T follicular helper cell (primary cell): ENCODE measurements around the gene MRE11.

Experiments used
- DNase-seq: peaks from one replicate; pipeline ENCODE4 v3.0.0-alpha.2; 2020; ENCODE audit warnings: low read depth
- total RNA-seq, 2 experiments: gene quantifications; one replicate each; lab custom pipeline; 2026; lab: John Stamatoyannopoulos, UW

The MRE11 gene
- total RNA-seq: 50.9 to 58.0 reads per million in 2 experiments

GRCh38 chr11:94493281-94494125 is at the start of gene MRE11, which contains the start of gene ANKRD49:
TSS of gene MRE11 (minus strand) at chr11:94493844. CDS start at chr11:94492801, 1,043 bp downstream.
TSS of gene ANKRD49 (plus strand) at chr11:94493984. CDS start at chr11:94496694, 2,710 bp downstream.
- peak; percentile 96 for DNase-seq

- no peak for DNase-seq
These were observed 45.8 kb upstream of the MRE11 start for GRCh38 chr11:94539420-94539819.

GRCh38 chr11:94537031-94537600 is 43.5 kb upstream of the MRE11 start:
- DNase-seq: no peak

- no peak for DNase-seq
These were observed 42.7 kb upstream of the MRE11 start for GRCh38 chr11:94536386-94536785.

GRCh38 chr11:94533696-94534630 is 40.3 kb upstream of the MRE11 start:
- DNase-seq: no peak

- no peak for DNase-seq
These were observed 39.6 kb upstream of the MRE11 start for GRCh38 chr11:94533206-94533605.

- no peak for DNase-seq
These were observed 38.6 kb upstream of the MRE11 start for GRCh38 chr11:94532211-94532610.

GRCh38 chr11:94528551-94528950 is 34.9 kb upstream of the MRE11 start:
- DNase-seq: no peak

- no peak for DNase-seq
These were observed 33.2 kb upstream of the MRE11 start for GRCh38 chr11:94526645-94527438.

GRCh38 chr11:94525546-94526324 is 32.1 kb upstream of the MRE11 start:
- no peak for DNase-seq

GRCh38 chr11:94524341-94524740 is 30.7 kb upstream of the MRE11 start:
- no peak for DNase-seq

GRCh38 chr11:94521684-94522083 is 28.0 kb upstream of the MRE11 start:
- DNase-seq: no peak

- no peak for DNase-seq
These were observed 25.9 kb upstream of the MRE11 start for GRCh38 chr11:94519478-94520084.

GRCh38 chr11:94518300-94518699 is 24.7 kb upstream of the MRE11 start:
- DNase-seq: no peak

- DNase-seq: no peak
These were observed 23.1 kb upstream of the MRE11 start for GRCh38 chr11:94516725-94517124.

GRCh38 chr11:94515398-94515797 is 21.8 kb upstream of the MRE11 start:
- no peak for DNase-seq

GRCh38 chr11:94513091-94513490 is 19.4 kb upstream of the MRE11 start:
- DNase-seq: no peak

- peak; percentile 27 for DNase-seq
These were observed 18.5 kb upstream of the MRE11 start, which contains the start of gene C11orf97 for GRCh38 chr11:94511932-94512781. TSS of gene C11orf97 (plus strand) at chr11:94512461. CDS start at chr11:94512529, 68 bp downstream.

GRCh38 chr11:94507485-94507884 is 13.8 kb upstream of the MRE11 start:
- no peak for DNase-seq
